HepG2 (cell line): ENCODE results near the gene CELA2B. TPM values are rescaled to one million over a fixed set of nuclear protein-coding genes. Genes with fewer than 3 reads are reported as not detected.
A peak's percentile ranks its signal among the peaks of the same experiment; 100 is the strongest.

Experiments used
- ARID3A ChIP-seq: IDR thresholded peaks from 2 replicates; pipeline ENCODE4 v1.6.1; 2012; ENCODE audit warnings: low read depth, low read length, improper control_type of control experiment
- ASH2L ChIP-seq: fragments of 300-600, 200-600 bp; sonication (generic); IDR thresholded peaks from 2 replicates; pipeline ENCODE4 v1.7.0; 2017; ENCODE audit warnings: low read depth, mild to moderate bottlenecking, moderate library complexity, mixed read lengths, low read length; ENCODE audit not compliant: insufficient read length
- CBX5 ChIP-seq: sonication (generic); formaldehyde crosslinking; IDR thresholded peaks from 2 replicates; pipeline ENCODE4 v1.4.0; 2020; ENCODE audit warnings: missing genetic modification reagents, borderline replicate concordance
- ERF ChIP-seq: IDR thresholded peaks from 2 replicates; pipeline ENCODE4 v1.6.1; 2018; ENCODE audit warnings: missing biosample characterization, missing genetic modification reagents
- FIP1L1 ChIP-seq: fragments of 200-400 bp; formaldehyde crosslinking; IDR thresholded peaks from 2 replicates; pipeline ENCODE4 v1.6.1; 2018; ENCODE audit warnings: low read depth, mild to moderate bottlenecking, low read length, moderate library complexity, borderline replicate concordance; ENCODE audit not compliant: insufficient read depth
- FOXO1 ChIP-seq: sonication (generic); formaldehyde crosslinking; IDR thresholded peaks from 2 replicates; pipeline ENCODE4 v1.4.0; 2020; ENCODE audit warnings: missing genetic modification reagents
- HBP1 ChIP-seq: IDR thresholded peaks from 2 replicates; pipeline ENCODE4 v1.6.1; 2016; ENCODE audit warnings: low read depth, control low read depth
- KDM2A ChIP-seq: sonication (generic); formaldehyde crosslinking; IDR thresholded peaks from 2 replicates; pipeline ENCODE4 v1.4.0; 2020; ENCODE audit warnings: low read depth, missing genetic modification reagents, borderline replicate concordance
- KLF11 ChIP-seq: IDR thresholded peaks from 2 replicates; pipeline ENCODE4 v1.6.1; 2016; ENCODE audit warnings: missing compliant biosample characterization
- MEIS2 ChIP-seq: sonication (generic); formaldehyde crosslinking; IDR thresholded peaks from 2 replicates; pipeline ENCODE4 v1.9.0; 2021; ENCODE audit warnings: mild to moderate bottlenecking, missing genetic modification reagents
- NR2C2 ChIP-seq: sonication (generic); formaldehyde crosslinking; IDR thresholded peaks from 2 replicates; pipeline ENCODE4 v1.4.0; 2020; ENCODE audit warnings: missing genetic modification reagents, mild to moderate bottlenecking, moderate library complexity, borderline replicate concordance
- RXRB ChIP-seq: IDR thresholded peaks from 2 replicates; pipeline ENCODE4 v1.6.1; 2016; ENCODE audit warnings: borderline replicate concordance, missing genetic modification reagents, missing compliant biosample characterization
- SALL1 ChIP-seq: sonication (generic); formaldehyde crosslinking; IDR thresholded peaks from 2 replicates; pipeline ENCODE4 v1.8.0; 2022; ENCODE audit warnings: mild to moderate bottlenecking, missing genetic modification reagents
- SIX1 ChIP-seq: sonication (generic); formaldehyde crosslinking; IDR thresholded peaks from 2 replicates; pipeline ENCODE4 v1.4.0; 2020; ENCODE audit warnings: missing genetic modification reagents, borderline replicate concordance
- SRF ChIP-seq: IDR thresholded peaks from 2 replicates; pipeline ENCODE4 v1.6.1; 2011; ENCODE audit warnings: mild to moderate bottlenecking, low read depth, low read length, moderate library complexity
- TMF1 ChIP-seq: sonication (generic); formaldehyde crosslinking; IDR thresholded peaks from 2 replicates; pipeline ENCODE4 v1.8.1; 2022; ENCODE audit warnings: low read depth, missing genetic modification reagents
- YEATS4 ChIP-seq: sonication (generic); formaldehyde crosslinking; IDR thresholded peaks from 2 replicates; pipeline ENCODE4 v1.4.0; 2020; ENCODE audit warnings: missing genetic modification reagents, borderline replicate concordance
- ZNF3 ChIP-seq: IDR thresholded peaks from 2 replicates; pipeline ENCODE4 v1.7.0; 2017; ENCODE audit warnings: inconsistent platforms
- ZNF331 ChIP-seq: sonication (generic); formaldehyde crosslinking; IDR thresholded peaks from 2 replicates; pipeline ENCODE4 v1.4.0; 2020; ENCODE audit warnings: missing genetic modification reagents
- ZNF615 ChIP-seq: sonication (generic); formaldehyde crosslinking; IDR thresholded peaks from 2 replicates; pipeline ENCODE4 v1.5.0; 2020; ENCODE audit warnings: mild to moderate bottlenecking, missing genetic modification reagents, borderline replicate concordance
- ZNF766 ChIP-seq: sonication (generic); formaldehyde crosslinking; IDR thresholded peaks from 2 replicates; pipeline ENCODE4 v1.5.0; 2020; ENCODE audit warnings: missing genetic modification reagents, borderline replicate concordance
- polyA plus RNA-seq, 8 experiments: library from polyadenylated mRNA; depleted of rRNA in 3 of 8; stranded (reverse) in 7 of 8; unstranded in 1 of 8; fragments of >200 nt; fragmentation: Illumina TruSeq in 4 of 8; extraction: Trizol in 4 of 8; gene quantifications; 2 replicates each; pipeline versions ENCODE4 v1.2.1 to v1.2.3, GENCODE V29; 2011 to 2016; ENCODE audit warnings: low read depth in 4 of 8, missing spikeins in 1 of 8, mixed read lengths in 1 of 8; ENCODE audit not compliant: insufficient read depth in 1 of 8
- total RNA-seq, 5 experiments: library from RNA; depleted of rRNA; stranded (reverse); fragments of >200 nt; fragmentation: Illumina TruSeq; extraction: Trizol; gene quantifications; 2 replicates each; pipeline ENCODE4 v1.2.3, GENCODE V29; 2016; ENCODE audit warnings: low read depth in 1 of 5
- TF ChIP-seq, protein P1 (sequence below): fragments of 450-650 bp; IDR thresholded peaks from 2 replicates; pipeline ENCODE4 v1.6.1; 2017; ENCODE audit warnings: mild to moderate bottlenecking
- TF ChIP-seq, protein P2 (sequence below): IDR thresholded peaks from 2 replicates; pipeline ENCODE4 v1.6.1; 2016

Gene CELA2B
- total and polyA plus RNA-seq, 2 of the 13 experiments (the other 11 are each of a cell fraction or from before 2014, with no cell fraction given): not detected

- peak; percentile 68; the same call in 1 of the 2 replicates for TF ChIP-seq RXRB (CRISPR knock-in tag)
- TF ChIP-seq ASH2L: peak; percentile 92
- no peak for TF ChIP-seq ZNF766 (CRISPR knock-in tag)
- TF ChIP-seq TMF1 (CRISPR knock-in tag): 0 out of 2 replicates have a peak, but pooled peaks have one; percentile 64
- TF ChIP-seq KDM2A: peak; percentile 92
- TF ChIP-seq CBX5 (CRISPR knock-in tag): 0 out of 2 replicates have a peak, but pooled peaks have one; percentile 73
- TF ChIP-seq SRF: no peak
- no peak; the same call in none of the 2 replicates for TF ChIP-seq YEATS4 (CRISPR knock-in tag)
- TF ChIP-seq MEIS2 (CRISPR knock-in tag): peak; percentile 63; the same call in 1 of the 2 replicates
- TF ChIP-seq FOXO1 (CRISPR knock-in tag): 0 out of 2 replicates have a peak, but pooled peaks have one; percentile 34
- peak; percentile 82 for TF ChIP-seq ERF
- peak; percentile 47; the same call in 1 of the 2 replicates for TF ChIP-seq KLF11 (CRISPR knock-in tag)
- peak; percentile 94 for TF ChIP-seq NR2C2 (CRISPR knock-in tag)
- TF ChIP-seq SIX1 (CRISPR knock-in tag): no peak
- TF ChIP-seq, protein P1, sequence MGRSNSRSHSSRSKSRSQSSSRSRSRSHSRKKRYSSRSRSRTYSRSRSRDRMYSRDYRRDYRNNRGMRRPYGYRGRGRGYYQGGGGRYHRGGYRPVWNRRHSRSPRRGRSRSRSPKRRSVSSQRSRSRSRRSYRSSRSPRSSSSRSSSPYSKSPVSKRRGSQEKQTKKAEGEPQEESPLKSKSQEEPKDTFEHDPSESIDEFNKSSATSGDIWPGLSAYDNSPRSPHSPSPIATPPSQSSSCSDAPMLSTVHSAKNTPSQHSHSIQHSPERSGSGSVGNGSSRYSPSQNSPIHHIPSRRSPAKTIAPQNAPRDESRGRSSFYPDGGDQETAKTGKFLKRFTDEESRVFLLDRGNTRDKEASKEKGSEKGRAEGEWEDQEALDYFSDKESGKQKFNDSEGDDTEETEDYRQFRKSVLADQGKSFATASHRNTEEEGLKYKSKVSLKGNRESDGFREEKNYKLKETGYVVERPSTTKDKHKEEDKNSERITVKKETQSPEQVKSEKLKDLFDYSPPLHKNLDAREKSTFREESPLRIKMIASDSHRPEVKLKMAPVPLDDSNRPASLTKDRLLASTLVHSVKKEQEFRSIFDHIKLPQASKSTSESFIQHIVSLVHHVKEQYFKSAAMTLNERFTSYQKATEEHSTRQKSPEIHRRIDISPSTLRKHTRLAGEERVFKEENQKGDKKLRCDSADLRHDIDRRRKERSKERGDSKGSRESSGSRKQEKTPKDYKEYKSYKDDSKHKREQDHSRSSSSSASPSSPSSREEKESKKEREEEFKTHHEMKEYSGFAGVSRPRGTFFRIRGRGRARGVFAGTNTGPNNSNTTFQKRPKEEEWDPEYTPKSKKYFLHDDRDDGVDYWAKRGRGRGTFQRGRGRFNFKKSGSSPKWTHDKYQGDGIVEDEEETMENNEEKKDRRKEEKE: no peak
- TF ChIP-seq ZNF331 (CRISPR knock-in tag): 0 out of 2 replicates have a peak, but pooled peaks have one; percentile 27
- no peak for TF ChIP-seq ZNF3 (CRISPR knock-in tag)
- TF ChIP-seq, protein P2, sequence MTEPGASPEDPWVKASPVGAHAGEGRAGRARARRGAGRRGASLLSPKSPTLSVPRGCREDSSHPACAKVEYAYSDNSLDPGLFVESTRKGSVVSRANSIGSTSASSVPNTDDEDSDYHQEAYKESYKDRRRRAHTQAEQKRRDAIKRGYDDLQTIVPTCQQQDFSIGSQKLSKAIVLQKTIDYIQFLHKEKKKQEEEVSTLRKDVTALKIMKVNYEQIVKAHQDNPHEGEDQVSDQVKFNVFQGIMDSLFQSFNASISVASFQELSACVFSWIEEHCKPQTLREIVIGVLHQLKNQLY (CRISPR knock-in tag): peak; percentile 76; the same call in 1 of the 2 replicates
- no peak; the same call in 1 of the 2 replicates for TF ChIP-seq ZNF615 (CRISPR knock-in tag)
- peak; percentile 41; the same call in 1 of the 2 replicates for TF ChIP-seq HBP1 (CRISPR knock-in tag)
- peak; percentile 86 for TF ChIP-seq SALL1 (CRISPR knock-in tag)
- TF ChIP-seq FIP1L1: no peak
- TF ChIP-seq ARID3A: 0 out of 2 replicates have a peak, but pooled peaks have one; percentile 26
These were observed 50.8 kb downstream of the CELA2B start, which contains the start of gene DNAJC16 (continued) for GRCh38 chr1:15526490-15527339.
